Measurements from ENCODE around the gene MAP2K5. TPM values are rescaled to one million over a fixed set of nuclear protein-coding genes. Genes with fewer than 3 reads are reported as not detected.

Gene MAP2K5
- total RNA-seq, 3 donors from 2014 or later = 26.4 to 36.4 (median 30.3) TPM

DNA sequence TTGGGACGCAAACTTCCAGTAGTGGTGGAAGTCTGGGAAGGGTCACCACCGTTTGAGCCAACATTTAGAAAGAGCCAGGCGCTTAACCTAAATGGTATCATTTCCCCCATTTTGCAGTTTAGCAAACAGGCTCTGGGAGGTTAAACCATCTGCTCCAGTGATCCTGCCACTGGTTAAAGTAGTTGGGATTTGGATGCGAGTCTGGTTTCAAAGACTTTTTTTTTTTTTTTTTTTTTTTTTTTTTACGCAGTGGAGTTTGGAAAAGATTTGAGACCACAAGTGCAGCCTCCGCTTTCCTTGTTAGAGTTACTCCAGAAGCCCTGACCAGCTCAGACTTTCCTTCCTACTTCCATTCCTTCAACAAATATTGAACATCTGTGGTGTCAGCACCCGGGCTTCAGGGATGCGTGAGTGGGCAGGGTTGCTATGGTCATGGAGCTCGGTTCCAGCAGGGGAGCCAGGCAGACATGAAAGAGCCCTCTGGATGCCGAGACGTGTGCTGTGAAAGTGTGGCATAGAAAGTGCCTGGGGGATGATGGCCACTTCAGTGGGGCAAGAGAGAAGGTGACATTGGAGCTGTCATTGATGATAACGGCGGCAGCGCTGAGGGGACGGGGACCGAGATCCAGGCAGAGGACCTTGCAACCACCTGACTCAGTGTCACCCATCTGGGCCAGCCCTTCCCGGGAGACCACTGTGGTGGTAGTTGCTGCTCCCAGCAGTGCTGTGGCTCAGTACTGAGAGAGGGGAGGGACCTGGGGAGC is 298.4 kb downstream of the MAP2K5 start:
- TF ChIP-seq CTCF (IDR thresholded peaks at IDR 0.05) = no peak
- peak in 1 of 3 donors; percentile 33 for DNase-seq
- intact Hi-C loops (cut with DNase I, micrococcal nuclease) = no loop called here
- Histone ChIP-seq H3K4me1 (ENCODE audit: low read depth) (peaks cover 21% of the 10 kb centered on the region), H3K36me3 (ENCODE audit: low read depth) (peaks cover 4% of the 10 kb centered on the region), H3K4me3 (peak overlapping the region; percentile 53), H3K9me3 (no peaks in the 10 kb centered on the region)
- ATAC-seq = peak; percentile 10

DNA sequence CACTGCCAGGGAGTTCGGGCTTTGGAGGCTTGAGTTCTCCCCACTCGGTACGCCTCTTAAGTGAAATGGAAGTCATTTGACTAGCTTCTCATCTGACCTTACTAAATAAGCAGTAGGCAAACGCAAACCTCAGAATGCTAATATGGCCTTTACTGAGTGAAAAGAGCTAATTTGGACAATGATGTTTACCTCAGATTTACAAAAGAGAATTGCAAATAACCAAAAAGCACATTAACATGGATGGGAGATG is 298.9 kb downstream of the MAP2K5 start:
- intact Hi-C loops (cut with DNase I, micrococcal nuclease) = no loop called here
- Histone ChIP-seq H3K9me3 (no peaks in the 10 kb centered on the region), H3K36me3 (ENCODE audit: low read depth) (peaks cover 4% of the 10 kb centered on the region), H3K4me3 (no peak overlapping the region), H3K4me1 (ENCODE audit: low read depth) (peaks cover 18% of the 10 kb centered on the region)
- DNase-seq (no peak), ATAC-seq (no peak)
- TF ChIP-seq CTCF (IDR thresholded peaks at IDR 0.05) = no peak

GRCh38 chr15:67843092-67843501 is 300.6 kb downstream of the MAP2K5 start:
- no peak overlapping the region for H3K4me3 ChIP-seq
- no peak for TF ChIP-seq CTCF (IDR thresholded peaks at IDR 0.05)
- intact Hi-C loops (cut with DNase I, micrococcal nuclease) = no loop called here
- ATAC-seq (no peak), DNase-seq (no peak)
- H3K36me3 ChIP-seq (ENCODE audit: low read depth) = peaks cover 4% of the 10 kb centered on the region
- no peaks in the 10 kb centered on the region for H3K9me3 ChIP-seq
- peaks cover 17% of the 10 kb centered on the region for H3K4me1 ChIP-seq (ENCODE audit: low read depth)

DNA sequence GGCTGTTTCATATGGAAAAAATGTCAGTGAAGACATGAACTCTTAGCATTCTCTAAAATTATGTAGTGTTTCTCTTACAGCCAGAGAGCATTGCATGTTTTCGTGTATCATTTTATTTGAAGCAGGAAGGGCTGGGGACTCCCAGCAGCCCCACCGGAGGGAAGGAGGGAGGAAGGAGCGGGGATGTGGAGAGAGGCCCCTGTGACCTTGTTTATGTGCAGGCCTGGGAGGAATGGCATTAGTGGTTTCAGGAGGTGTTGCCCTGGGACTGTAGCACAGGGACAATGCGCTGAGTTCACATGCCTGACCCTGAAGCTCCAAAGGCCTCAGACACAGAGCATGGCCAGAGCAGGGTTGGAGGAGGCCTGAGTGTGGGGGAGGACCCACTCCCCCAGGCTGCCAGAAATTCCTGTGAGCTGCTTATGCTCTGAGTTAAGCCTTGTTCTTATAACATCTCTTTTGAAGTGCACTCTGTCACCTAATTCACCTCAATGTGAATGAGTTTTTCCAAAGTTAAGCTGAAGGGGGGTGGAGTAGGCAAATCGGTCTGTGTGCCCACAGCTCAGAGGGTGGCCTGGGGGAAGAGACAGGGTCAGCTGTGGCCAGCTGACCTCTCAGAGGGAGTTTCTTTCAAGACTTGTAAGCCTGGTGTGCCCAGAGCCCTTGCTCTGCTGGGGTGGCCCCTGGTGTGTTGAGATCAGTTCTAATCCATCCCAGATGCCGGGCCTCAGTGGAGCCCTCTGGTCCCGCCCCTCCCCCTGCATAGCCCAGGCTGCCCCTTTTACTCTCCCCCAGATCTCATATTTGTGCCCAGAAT is 301.3 kb downstream of the MAP2K5 start:
- Histone ChIP-seq H3K4me1 (ENCODE audit: low read depth) (peaks cover 11% of the 10 kb centered on the region), H3K36me3 (ENCODE audit: low read depth) (peaks cover 4% of the 10 kb centered on the region), H3K9me3 (no peaks in the 10 kb centered on the region), H3K4me3 (no peak overlapping the region)
- DNase-seq (no peak), ATAC-seq (no peak)
- no peak for TF ChIP-seq CTCF (IDR thresholded peaks at IDR 0.05)
- intact Hi-C loops (cut with DNase I, micrococcal nuclease) = no loop called here

- no peak overlapping the region for H3K4me3 ChIP-seq
- intact Hi-C loops (cut with DNase I, micrococcal nuclease) = no loop called here
- H3K4me1 ChIP-seq (ENCODE audit: low read depth) = peaks cover 6% of the 10 kb centered on the region
- H3K36me3 ChIP-seq (ENCODE audit: low read depth) = no peaks in the 10 kb centered on the region
- ATAC-seq = no peak
- H3K9me3 ChIP-seq = no peaks in the 10 kb centered on the region
- no peak for TF ChIP-seq CTCF (IDR thresholded peaks at IDR 0.05)
- DNase-seq = no peak
Observed at GRCh38 chr15:67845974-67846373, 303.5 kb downstream of the MAP2K5 start.
